Ascending aorta (tissue), 2 donors: ENCODE data around the gene KCNH1. TPM values are rescaled to one million over a fixed set of nuclear protein-coding genes. Genes with fewer than 3 reads are reported as not detected.
"Not testable (repeated sequence)": the region's sequence is repeated elsewhere in the genome, so short reads cannot be mapped to it uniquely, and the experiment has no call there.

ENCODE experiments used
- DNase-seq, 2 donors: peaks; one replicate each; pipeline ENCODE4 v3.0.0-alpha.2; 2019; ENCODE audit warnings: low spot score in 2 of 2
- H3K27ac ChIP-seq, 2 donors: fragments of 200-600 bp; sonication (generic); one replicate each; pipeline ENCODE4 v1.5.1; 2016 to 2017; ENCODE audit warnings: mild to moderate bottlenecking in 1 of 2
- H3K27me3 ChIP-seq: fragments of 200-600 bp; sonication (generic); one replicate; pipeline ENCODE4 v1.5.1; 2017
- H3K36me3 ChIP-seq, 2 donors: fragments of 200-600 bp; sonication (generic); one replicate each; pipeline ENCODE4 v1.5.1; 2016
- H3K4me1 ChIP-seq, 2 donors: fragments of 200-600 bp; sonication (generic); one replicate each; pipeline ENCODE4 v1.5.1; 2016 to 2017; ENCODE audit warnings: mild to moderate bottlenecking in 1 of 2
- H3K4me3 ChIP-seq, 2 donors: fragments of 200-600 bp; sonication (generic); one replicate each; pipeline ENCODE4 v1.5.1; 2016 to 2017; ENCODE audit warnings: mild to moderate bottlenecking in 1 of 2
- H3K9me3 ChIP-seq, 2 donors: fragments of 200-600 bp; sonication (generic); one replicate each; pipeline ENCODE4 v1.5.1; 2016
- intact Hi-C: fragments of 100-400 bp; cut with DNase I; formaldehyde crosslinking; loops from one replicate; pipeline ENCODE4 v1.15.1; 2023
- total RNA-seq: library from RNA; depleted of rRNA; stranded (reverse); fragments of >200 nt; gene quantifications from one replicate; pipeline ENCODE4 v1.1.0, GENCODE V29; 2016
- TF ChIP-seq, protein P1 (sequence below), 3 experiments: fragments of 200-600 bp in 2 of 3; fragments of 450-650 bp in 1 of 3; sonication (generic) in 2 of 3; IDR thresholded peaks; one replicate each; pipeline ENCODE4 v1.5.1; 2016 to 2019; ENCODE audit warnings: antibody characterized with exemption in 3 of 3, mild to moderate bottlenecking in 1 of 3, moderate library complexity in 1 of 3

KCNH1 gene
- total RNA-seq, 1 donor from 2014 or later = not detected

DNA sequence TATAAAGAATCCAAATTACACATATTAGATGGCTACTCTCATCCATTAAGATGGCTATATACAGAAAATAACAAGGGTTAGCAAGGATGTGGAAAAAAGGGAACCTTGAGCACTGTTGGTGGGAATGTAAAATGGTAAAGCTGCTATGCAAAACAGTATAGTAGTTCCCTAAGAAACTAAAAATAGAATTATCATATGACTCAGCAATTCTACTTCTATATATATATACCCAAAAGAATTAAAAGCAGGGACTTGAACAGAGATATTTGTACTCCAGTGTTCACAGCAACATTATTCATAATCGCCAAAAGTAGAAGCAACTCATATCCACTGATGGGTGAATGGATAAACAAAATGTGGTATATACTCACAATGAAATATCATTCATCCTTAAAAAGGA, 126.1 kb downstream of the KCNH1 start:
- H3K36me3 ChIP-seq = no peaks in the 10 kb centered on the region
- intact Hi-C loops = no loop called here
- H3K4me3 ChIP-seq = no peak overlapping the region
- no peaks in the 10 kb centered on the region for H3K4me1 ChIP-seq
- TF ChIP-seq, protein P1, sequence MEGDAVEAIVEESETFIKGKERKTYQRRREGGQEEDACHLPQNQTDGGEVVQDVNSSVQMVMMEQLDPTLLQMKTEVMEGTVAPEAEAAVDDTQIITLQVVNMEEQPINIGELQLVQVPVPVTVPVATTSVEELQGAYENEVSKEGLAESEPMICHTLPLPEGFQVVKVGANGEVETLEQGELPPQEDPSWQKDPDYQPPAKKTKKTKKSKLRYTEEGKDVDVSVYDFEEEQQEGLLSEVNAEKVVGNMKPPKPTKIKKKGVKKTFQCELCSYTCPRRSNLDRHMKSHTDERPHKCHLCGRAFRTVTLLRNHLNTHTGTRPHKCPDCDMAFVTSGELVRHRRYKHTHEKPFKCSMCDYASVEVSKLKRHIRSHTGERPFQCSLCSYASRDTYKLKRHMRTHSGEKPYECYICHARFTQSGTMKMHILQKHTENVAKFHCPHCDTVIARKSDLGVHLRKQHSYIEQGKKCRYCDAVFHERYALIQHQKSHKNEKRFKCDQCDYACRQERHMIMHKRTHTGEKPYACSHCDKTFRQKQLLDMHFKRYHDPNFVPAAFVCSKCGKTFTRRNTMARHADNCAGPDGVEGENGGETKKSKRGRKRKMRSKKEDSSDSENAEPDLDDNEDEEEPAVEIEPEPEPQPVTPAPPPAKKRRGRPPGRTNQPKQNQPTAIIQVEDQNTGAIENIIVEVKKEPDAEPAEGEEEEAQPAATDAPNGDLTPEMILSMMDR (IDR thresholded peaks at IDR 0.05) = no peak
- no peak for DNase-seq
- H3K9me3 ChIP-seq = no peaks in the 10 kb centered on the region
- H3K27me3 ChIP-seq = no peaks in the 10 kb centered on the region
- H3K27ac ChIP-seq = no peak overlapping the region

DNA sequence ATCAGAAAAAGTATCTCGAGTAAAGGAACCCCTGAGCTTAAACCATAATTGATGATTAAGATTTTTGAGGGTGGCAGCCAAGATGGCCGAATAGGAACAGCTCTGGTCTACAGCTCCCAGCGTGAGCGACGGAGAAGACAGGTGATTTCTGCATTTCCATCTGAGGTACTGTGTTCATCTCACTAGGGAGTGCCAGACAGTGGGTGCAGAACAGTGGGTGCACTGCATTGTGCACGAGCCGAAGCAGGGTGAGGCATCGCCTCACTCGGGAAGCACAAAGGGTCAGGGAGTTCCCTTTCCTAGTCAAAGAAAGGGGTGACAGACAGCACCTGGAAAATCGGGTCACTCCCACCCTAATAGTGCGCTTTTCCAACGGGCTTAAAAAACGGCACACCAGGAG, 138.0 kb downstream of the KCNH1 start:
- intact Hi-C loops, DNase-seq, H3K27ac ChIP-seq, H3K9me3 ChIP-seq, H3K4me3 ChIP-seq, H3K36me3 ChIP-seq, H3K4me1 ChIP-seq, H3K27me3 ChIP-seq: not testable (repeated sequence)

DNA sequence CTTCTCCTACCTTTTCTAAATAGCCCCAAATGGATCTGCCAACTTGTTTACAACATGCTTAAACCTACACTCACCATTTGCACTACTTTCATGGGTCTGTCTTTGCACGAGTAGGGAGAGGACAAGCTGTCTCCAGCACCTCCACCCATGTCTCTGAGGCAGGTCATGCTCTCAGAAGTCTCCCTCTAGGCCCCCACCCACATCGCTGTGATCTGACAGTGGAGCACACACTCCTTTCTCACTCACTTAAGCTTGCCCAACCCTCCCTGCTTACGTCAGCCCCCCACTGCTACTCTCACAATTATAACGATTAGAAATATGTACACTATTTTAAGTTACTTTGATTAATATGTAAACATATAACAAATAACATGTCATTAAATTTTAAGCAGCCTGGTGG, 141.1 kb downstream of the KCNH1 start:
- Histone ChIP-seq H3K4me1 (no peaks in the 10 kb centered on the region), H3K36me3 (no peaks in the 10 kb centered on the region), H3K9me3 (no peaks in the 10 kb centered on the region), H3K4me3 (no peak overlapping the region), H3K27me3 (no peaks in the 10 kb centered on the region), H3K27ac (no peak overlapping the region)
- TF ChIP-seq, protein P1 (IDR thresholded peaks at IDR 0.05) = no peak
- DNase-seq = no peak
- intact Hi-C loops = no loop called here

DNA sequence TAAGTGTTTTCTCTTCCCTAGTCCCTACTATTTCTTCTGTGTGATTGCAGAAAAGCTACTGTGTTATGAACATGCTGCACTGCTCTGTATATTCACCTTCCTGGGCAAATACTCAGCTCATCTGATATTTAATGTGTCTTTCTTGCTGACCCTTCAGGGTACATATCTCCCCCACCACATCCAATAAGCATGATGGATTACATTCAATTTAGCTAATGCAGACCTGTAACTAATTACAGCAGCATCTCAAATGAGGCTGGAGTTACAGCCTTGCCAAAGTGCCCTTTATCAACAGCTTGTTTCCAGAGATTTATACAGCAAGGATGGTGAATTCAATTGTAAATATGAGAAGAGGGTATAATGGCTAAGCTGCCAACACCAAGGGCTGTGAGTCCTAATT, 144.0 kb downstream of the KCNH1 start:
- Histone ChIP-seq H3K36me3 (no peaks in the 10 kb centered on the region), H3K4me1 (no peaks in the 10 kb centered on the region), H3K9me3 (no peaks in the 10 kb centered on the region), H3K4me3 (no peak overlapping the region), H3K27me3 (no peaks in the 10 kb centered on the region), H3K27ac (no peak overlapping the region)
- DNase-seq = no peak
- TF ChIP-seq, protein P1 (IDR thresholded peaks at IDR 0.05) = no peak
- intact Hi-C loops = no loop called here

DNA sequence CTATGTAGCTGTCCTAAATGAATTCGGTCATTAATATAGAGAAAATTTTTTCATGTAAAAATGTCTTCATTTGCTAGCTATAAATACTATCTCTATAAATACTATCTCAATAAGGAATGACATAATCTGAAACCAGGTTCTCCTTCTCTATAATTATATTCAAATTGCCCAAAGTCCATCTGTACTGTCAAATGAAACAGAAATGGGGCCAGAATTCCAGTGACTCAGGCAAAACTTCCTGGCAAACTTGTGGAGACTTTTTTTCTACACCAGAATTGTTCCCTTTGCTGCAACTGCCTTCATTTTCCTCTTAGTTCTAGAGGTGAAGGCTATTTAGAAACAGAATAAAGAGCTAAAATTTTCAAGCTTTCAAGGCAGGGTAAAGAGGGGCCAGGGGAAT, 152.5 kb downstream of the KCNH1 start:
- Histone ChIP-seq H3K27ac (no peak overlapping the region), H3K9me3 (no peaks in the 10 kb centered on the region), H3K4me3 (no peak overlapping the region), H3K36me3 (no peaks in the 10 kb centered on the region), H3K4me1 (no peaks in the 10 kb centered on the region), H3K27me3 (no peaks in the 10 kb centered on the region)
- intact Hi-C loops = no loop called here
- TF ChIP-seq, protein P1 (IDR thresholded peaks at IDR 0.05) = no peak
- DNase-seq = no peak

DNA sequence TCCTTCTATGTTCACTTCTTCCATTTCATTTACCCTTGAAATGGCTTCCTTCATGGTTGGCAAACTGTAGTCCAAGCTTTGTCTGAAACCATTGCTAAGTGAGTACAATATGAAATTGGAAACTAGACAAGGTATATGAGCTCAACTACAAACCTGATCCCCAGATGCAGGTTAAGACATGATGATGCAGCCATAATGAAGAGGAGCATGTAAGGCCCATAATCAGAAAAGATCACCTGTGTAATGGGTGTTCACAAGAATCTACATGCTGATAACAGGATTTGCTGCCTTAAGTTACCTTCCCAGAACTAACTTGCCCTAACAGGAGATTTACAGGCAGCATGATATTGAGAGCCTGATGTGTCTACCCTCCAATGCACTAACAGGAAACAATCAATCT, 153.9 kb downstream of the KCNH1 start:
- TF ChIP-seq, protein P1 (IDR thresholded peaks at IDR 0.05) = no peak
- Histone ChIP-seq H3K27ac (no peak overlapping the region), H3K36me3 (no peaks in the 10 kb centered on the region), H3K4me1 (no peaks in the 10 kb centered on the region), H3K9me3 (no peaks in the 10 kb centered on the region), H3K27me3 (no peaks in the 10 kb centered on the region), H3K4me3 (no peak overlapping the region)
- no peak for DNase-seq
- intact Hi-C loops = no loop called here
